Mesothelial cell of epicardium (in vitro differentiated cells): Measurements from ENCODE around the gene CD300LG. TPM values are rescaled to one million over a fixed set of nuclear protein-coding genes. Genes with fewer than 3 reads are reported as not detected.
A peak's percentile ranks its signal among the peaks of the same experiment; 100 is the strongest.

Experiments used
- DNase-seq, 2 experiments: peaks; one replicate each; pipeline ENCODE4 v3.0.0; 2021; ENCODE audit warnings: low spot score in 2 of 2; ENCODE audit not compliant: unreplicated experiment in 2 of 2
- H3K27ac Mint-ChIP-seq: 2 replicates; pipeline ENCODE4 v1.8.0; 2021; ENCODE audit warnings: mixed read lengths
- H3K27me3 Mint-ChIP-seq: 2 replicates; pipeline ENCODE4 v1.8.0; 2021; ENCODE audit warnings: low read depth, mixed read lengths
- H3K36me3 Mint-ChIP-seq: 2 replicates; pipeline ENCODE4 v1.8.0; 2021; ENCODE audit warnings: mixed read lengths
- H3K4me1 Mint-ChIP-seq: 2 replicates; pipeline ENCODE4 v1.8.0; 2021; ENCODE audit warnings: mixed read lengths
- H3K4me3 Mint-ChIP-seq: 2 replicates; pipeline ENCODE4 v1.8.0; 2021; ENCODE audit warnings: mild to moderate bottlenecking, moderate library complexity, mixed read lengths
- H3K9me3 Mint-ChIP-seq: 2 replicates; pipeline ENCODE4 v1.8.0; 2021; ENCODE audit warnings: mixed read lengths
- CTCF ChIP-seq: fragments of 200-600 bp; sonication (generic); IDR thresholded peaks from one replicate; pipeline ENCODE4 v1.5.0; 2021; ENCODE audit warnings: antibody characterized with exemption; ENCODE audit not compliant: unreplicated experiment
- total RNA-seq: library from RNA; stranded (reverse); gene quantifications from 3 replicates; pipeline ENCODE4 v1.2.1, GENCODE V29; 2021

Gene CD300LG
- total RNA-seq, 1 donor from 2014 or later: not detected

GRCh38 chr17:43817826-43818225 lies 29.1 kb upstream of the CD300LG start:
- peak in 1 of 2 experiments; percentile 7 for DNase-seq
- Mint-ChIP-seq H3K4me3 (no peak overlapping the region), H3K36me3 (peaks cover 24% of the 10 kb centered on the region), H3K4me1 (peaks cover 7% of the 10 kb centered on the region), H3K27ac (no peak overlapping the region), H3K9me3 (no peaks in the 10 kb centered on the region), H3K27me3 (no peaks in the 10 kb centered on the region)
- no peak for TF ChIP-seq CTCF

GRCh38 chr17:43818966-43819365 lies 28.0 kb upstream of the CD300LG start:
- Mint-ChIP-seq H3K9me3 (no peaks in the 10 kb centered on the region), H3K36me3 (peaks cover 28% of the 10 kb centered on the region), H3K4me1 (peaks cover 7% of the 10 kb centered on the region), H3K27me3 (no peaks in the 10 kb centered on the region), H3K27ac (no peak overlapping the region), H3K4me3 (no peak overlapping the region)
- no peak for DNase-seq
- no peak for TF ChIP-seq CTCF

GRCh38 chr17:43820759-43821158 lies 26.2 kb upstream of the CD300LG start:
- no peaks in the 10 kb centered on the region for H3K9me3 Mint-ChIP-seq
- TF ChIP-seq CTCF: no peak
- H3K4me1 Mint-ChIP-seq: peaks cover 7% of the 10 kb centered on the region
- no peak for DNase-seq
- H3K27ac Mint-ChIP-seq: no peak overlapping the region
- H3K36me3 Mint-ChIP-seq: peaks cover 28% of the 10 kb centered on the region
- H3K4me3 Mint-ChIP-seq: no peak overlapping the region
- H3K27me3 Mint-ChIP-seq: no peaks in the 10 kb centered on the region

- no peak overlapping the region for H3K4me3 Mint-ChIP-seq
- peaks cover 33% of the 10 kb centered on the region for H3K36me3 Mint-ChIP-seq
- TF ChIP-seq CTCF: no peak
- H3K4me1 Mint-ChIP-seq: peaks cover 7% of the 10 kb centered on the region
- H3K27ac Mint-ChIP-seq: no peak overlapping the region
- no peak for DNase-seq
- no peaks in the 10 kb centered on the region for H3K9me3 Mint-ChIP-seq
- H3K27me3 Mint-ChIP-seq: no peaks in the 10 kb centered on the region
Observed at GRCh38 chr17:43822570-43823190, 24.3 kb upstream of the CD300LG start.

- no peak overlapping the region for H3K27ac Mint-ChIP-seq
- no peaks in the 10 kb centered on the region for H3K27me3 Mint-ChIP-seq
- H3K36me3 Mint-ChIP-seq: peaks cover 41% of the 10 kb centered on the region
- TF ChIP-seq CTCF: no peak
- no peaks in the 10 kb centered on the region for H3K9me3 Mint-ChIP-seq
- DNase-seq: no peak
- peaks cover 7% of the 10 kb centered on the region for H3K4me1 Mint-ChIP-seq
- no peak overlapping the region for H3K4me3 Mint-ChIP-seq
Observed at GRCh38 chr17:43823350-43824084, 23.5 kb upstream of the CD300LG start.
